Epithelial cell of prostate (primary cell): ENCODE results near the gene ELF1.
A peak's percentile ranks its signal among the peaks of the same experiment; 100 is the strongest.
"Not testable (repeated sequence)": the region's sequence is repeated elsewhere in the genome, so short reads cannot be mapped to it uniquely, and the experiment has no call there.

Source experiments
- DNase-seq: peaks from one replicate; pipeline ENCODE4 v3.0.0-alpha.2; 2011; ENCODE audit warnings: low read depth, low spot score
- H3K27ac ChIP-seq: fragments of 450-650 bp; 2 replicates; pipeline ENCODE4 v1.5.1; 2017; ENCODE audit warnings: mild to moderate bottlenecking

The ELF1 gene

DNA sequence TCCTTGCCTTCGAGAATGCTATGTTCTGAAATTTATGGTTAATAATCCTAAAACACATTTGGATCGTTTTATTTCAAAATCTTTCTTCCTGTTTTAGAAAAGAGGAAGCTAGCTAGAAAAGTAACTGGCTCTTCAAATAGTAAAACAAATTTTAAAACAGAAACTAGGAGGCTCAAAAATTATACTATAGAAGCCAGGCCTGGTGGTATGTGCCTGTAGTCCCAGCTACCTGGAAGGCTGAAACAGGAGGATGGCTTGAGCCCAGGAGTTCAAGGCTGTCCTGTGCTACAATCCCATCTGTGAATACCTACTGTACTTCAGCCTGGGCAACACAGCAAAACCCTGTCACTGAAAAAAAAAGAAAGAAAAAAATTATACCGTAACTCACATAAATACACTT is 57.9 kb downstream of the ELF1 start:
- no peak for DNase-seq
- no peak overlapping the region for H3K27ac ChIP-seq

DNA sequence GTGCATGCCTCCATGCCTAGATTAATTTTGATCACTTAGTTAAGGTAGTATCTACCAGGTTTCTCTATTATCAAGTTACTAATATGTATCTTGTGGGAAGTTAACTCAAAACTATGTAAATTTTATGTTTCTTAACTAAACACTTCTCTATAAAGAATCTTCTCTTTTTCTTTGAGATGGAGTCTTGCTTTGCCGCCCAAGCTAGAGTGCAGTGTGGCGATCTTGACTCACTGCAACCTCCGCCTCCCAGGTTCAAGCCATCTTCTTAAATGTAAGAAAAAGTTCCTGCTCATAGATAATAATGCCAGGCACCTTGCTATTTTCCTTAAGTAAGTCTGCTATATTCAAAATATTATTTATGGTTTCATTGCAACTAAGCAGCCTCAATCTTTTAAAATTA is 58.4 kb downstream of the ELF1 start:
- DNase-seq = no peak
- H3K27ac ChIP-seq = no peak overlapping the region

DNA sequence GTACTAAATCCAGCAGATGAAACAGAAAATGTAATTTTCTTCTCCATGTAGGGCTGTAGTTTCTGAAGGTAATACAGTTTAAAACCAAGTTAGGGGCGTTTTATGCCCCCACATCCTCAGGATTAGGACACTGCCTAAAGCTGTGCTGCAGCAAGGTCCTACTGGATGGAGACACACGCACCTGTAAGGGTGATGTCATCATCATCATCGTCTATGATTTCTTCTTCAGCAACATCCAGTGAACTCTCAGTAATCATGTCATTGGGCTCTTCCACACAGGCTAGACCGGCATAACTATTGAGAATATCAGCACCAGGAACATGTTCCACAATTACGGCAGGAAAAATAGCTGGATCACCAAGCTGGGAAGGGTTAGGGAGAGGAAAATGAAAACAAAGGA is 60.5 kb downstream of the ELF1 start:
- no peak overlapping the region for H3K27ac ChIP-seq
- DNase-seq = no peak

DNA sequence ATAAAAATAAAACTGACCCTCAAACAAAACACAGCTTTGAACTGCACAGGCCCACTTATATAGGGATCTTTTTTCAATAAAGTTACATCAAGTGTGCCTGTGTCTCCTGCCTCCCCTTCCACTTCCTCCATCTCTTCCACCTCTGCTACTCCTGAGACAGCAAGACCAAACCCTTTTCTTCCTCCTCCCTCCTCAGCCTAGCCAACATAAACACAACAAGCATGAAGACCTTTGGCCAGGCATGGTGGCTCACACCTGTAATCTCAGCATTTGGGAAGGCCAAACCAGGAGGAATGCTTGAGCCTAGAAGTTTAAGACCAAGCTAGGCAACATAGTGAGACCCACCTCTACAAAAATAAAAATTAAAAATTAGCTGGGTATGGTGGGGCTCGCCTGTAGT is 72.6 kb downstream of the ELF1 start:
- DNase-seq = no peak
- H3K27ac ChIP-seq = no peak overlapping the region

DNA sequence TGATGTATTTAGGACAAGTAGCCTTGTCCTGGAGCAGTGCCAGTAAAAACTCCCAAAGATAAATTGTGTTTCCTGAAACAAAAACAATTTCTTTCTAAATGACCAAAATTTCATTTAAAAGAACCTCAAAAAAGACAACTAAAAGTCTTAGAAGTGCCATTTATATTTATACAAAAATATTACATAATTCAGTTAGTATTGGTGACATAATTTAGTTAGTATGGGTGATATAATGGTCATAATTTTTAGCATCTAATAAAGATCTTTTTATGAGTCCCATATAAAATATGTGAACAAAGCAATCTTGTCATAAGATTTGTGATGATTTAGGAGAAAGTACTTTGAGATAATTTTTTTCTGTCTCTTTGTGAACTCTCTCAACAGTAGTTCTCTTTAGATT is 76.0 kb downstream of the ELF1 start:
- no peak for DNase-seq
- no peak overlapping the region for H3K27ac ChIP-seq

DNA sequence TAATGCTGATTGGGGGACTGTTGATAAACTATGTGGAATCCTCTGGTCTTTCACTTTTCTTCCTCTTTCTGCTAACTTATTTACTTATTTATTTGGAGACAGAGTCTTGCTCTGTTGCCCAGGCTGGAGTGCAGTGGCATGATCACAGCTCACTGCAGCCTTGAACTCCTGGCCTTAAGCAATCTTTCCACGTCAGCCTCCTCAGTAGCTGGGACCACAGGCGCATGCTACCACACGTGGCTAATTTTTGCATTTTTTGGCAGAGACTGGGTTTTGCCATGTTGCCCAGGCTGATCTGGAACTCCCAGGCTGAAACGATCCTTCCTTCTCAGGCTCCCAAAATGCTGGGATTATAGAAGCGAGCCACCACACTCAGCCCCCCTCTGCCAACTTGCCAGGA is 77.5 kb downstream of the ELF1 start:
- no peak for DNase-seq
- no peak overlapping the region for H3K27ac ChIP-seq

DNA sequence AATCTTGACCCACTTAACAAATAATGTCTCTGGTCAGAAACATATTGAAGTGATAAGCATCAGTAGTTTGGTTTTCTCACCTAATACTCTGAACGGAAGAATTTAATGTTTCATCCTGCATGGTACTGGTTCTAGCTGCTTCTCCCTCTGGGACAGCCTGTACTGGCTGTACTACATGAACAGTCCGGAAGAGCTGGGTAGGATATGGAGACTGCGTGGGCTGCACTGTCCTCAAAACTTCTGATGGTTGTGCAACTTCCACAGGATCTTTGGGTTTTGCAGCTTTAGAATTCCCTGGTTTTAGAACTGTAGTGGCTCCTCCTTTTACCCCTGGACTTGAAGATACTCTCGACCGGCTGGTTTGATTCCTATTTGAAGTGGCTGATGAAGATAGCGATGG is 78.3 kb downstream of the ELF1 start:
- no peak overlapping the region for H3K27ac ChIP-seq
- DNase-seq = no peak

DNA sequence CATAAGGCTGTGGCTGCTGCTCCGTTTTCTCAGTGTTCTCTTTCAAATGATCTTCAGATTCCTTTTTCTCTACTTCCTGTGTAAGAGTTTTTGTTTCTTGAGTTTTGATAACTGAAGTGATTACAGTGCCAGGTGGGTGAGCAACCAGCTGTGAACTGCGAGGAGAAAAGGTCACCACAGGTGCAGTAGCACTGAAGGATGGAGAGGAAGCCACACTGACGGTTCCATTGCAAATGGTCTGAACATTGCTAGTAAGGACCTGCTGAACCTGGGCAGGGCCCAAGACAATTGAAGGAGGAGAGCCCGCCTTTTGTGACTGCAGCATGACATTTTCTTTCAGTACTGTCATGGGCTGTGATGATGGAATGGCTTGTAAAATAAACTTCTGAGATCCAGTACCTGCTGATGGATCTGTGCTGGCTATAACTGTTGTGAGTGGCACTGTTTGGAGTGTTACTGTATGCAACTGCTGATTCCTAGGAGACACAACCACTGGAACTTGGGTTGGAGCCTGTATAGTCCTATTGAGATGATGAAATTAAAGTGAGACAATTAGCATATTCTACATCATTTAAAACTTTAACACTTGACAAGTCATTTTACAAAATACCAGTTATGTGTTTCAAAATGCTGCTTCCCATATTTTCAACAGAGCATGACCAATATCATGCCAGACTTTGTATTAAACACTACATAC is 85.5 kb downstream of the ELF1 start:
- no peak overlapping the region for H3K27ac ChIP-seq
- DNase-seq = no peak

DNA sequence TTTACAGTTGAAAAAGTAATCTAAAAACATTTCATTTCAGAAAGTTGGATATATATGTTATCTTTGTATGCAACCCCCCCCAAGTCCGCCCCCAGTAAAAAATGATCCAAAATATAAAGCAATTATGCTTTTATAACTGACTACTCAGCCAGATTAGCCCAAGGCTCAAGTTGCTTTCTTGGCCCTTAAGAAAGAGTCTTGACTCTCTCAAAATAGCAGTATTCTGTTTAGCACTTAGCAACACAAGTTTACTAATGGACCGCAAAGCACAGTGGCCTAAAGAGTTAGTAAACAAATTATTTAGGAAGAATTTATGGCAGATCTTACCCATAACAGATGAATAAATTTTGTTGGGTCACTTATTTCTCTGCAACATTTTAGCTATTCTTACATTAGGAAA is 86.9 kb downstream of the ELF1 start:
- H3K27ac ChIP-seq = no peak overlapping the region

DNA sequence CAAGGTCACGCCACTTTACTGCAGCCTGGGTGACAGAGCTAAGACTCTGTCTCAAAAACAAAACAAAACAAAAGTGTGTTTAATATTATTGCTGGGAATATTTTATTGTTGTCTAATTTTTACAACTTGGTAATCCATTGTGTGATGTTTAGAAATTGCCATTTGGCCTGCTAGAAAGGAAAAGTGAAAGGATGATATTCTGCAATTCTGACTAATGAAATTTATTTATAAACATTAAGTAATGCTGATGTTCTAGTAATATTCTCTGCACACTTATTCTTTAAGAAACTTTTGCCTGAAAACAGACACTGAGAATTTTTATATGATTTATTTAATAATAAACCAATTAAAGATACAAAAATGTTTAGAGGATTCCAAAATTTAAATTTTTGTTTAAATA is 87.4 kb downstream of the ELF1 start:
- DNase-seq = no peak
- H3K27ac ChIP-seq = no peak overlapping the region

More for the DNA sequence above, 86.9 kb downstream of the ELF1 start:
- no peak for DNase-seq

DNA sequence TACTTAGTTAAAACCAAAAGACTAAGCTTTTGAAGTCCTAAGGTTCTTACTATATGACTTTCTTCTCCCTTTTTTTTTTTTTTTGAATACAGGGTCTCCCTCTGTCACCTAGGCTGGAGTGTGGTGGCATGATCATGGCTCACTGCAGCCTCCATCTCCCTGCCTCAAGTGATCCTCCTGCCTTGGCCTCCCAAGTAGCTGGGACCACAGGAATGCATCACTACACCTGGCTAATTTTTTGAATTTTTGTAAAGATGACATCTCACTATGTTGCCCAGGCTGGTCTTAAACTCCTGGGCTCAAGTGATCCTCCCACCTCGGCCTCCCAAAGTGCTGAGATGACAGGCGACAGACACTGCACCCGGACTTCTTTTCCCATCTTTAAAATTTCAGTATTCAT is 89.2 kb downstream of the ELF1 start:
- not testable (repeated sequence) for DNase-seq, H3K27ac ChIP-seq

DNA sequence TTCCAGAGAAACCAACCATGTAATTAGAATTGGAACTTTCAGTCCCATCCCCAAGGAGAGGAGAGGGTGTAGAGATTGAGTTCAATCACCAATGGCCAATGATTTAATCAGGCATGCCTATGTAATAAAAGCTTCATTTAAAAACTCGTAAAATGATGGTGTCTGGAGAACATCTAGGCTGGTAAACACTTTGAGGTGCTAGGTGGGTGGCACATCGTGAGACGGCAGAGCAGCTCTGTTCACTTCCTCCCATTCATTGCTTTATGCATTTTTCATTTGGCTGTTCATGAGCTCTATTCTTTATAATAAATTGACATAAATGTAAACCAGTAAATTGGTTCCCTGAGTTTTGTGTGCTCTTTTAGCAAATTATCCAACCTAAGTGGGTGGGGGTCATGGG is 90.1 kb downstream of the ELF1 start:
- DNase-seq = no peak
- no peak overlapping the region for H3K27ac ChIP-seq

DNA sequence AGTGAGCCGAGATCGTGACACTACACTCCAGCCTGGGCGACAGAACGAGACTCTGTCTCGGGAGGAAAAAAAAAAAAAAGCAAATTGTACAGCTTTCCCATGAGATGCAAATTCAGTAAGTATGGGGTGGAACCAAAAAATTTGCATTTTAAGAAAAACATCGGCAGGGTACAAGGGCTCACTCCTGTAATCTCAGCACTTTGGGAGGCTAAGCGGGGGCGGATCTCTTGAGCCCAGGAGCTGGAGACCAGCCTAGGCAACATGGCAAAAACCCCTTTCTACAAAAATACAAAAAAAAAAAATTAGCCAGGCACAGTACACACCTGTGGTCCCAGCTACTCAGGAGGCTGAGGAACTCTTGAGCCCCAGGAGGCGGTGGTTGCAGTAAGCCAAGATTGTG is 91.2 kb downstream of the ELF1 start:
- DNase-seq = no peak
- no peak overlapping the region for H3K27ac ChIP-seq

DNA sequence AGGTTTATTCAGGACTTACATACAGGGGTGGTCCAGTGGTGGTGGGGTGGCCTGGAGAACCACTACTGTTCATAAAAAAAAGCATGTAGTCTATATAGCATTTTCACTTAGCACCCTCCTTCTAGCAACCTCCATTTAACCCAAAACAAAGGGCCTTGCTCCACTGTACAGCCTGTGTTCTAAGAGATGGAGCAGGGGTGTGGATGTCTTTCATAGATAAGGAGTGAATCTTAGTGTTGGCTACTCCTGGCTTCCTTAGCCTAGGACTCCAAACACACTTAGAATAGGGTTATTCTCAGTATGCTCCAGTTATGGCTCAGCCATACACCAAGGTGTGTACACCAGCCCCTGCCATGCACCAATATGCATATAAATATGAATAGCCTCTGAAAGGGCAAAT is 95.2 kb downstream of the ELF1 start:
- no peak for DNase-seq
- no peak overlapping the region for H3K27ac ChIP-seq

DNA sequence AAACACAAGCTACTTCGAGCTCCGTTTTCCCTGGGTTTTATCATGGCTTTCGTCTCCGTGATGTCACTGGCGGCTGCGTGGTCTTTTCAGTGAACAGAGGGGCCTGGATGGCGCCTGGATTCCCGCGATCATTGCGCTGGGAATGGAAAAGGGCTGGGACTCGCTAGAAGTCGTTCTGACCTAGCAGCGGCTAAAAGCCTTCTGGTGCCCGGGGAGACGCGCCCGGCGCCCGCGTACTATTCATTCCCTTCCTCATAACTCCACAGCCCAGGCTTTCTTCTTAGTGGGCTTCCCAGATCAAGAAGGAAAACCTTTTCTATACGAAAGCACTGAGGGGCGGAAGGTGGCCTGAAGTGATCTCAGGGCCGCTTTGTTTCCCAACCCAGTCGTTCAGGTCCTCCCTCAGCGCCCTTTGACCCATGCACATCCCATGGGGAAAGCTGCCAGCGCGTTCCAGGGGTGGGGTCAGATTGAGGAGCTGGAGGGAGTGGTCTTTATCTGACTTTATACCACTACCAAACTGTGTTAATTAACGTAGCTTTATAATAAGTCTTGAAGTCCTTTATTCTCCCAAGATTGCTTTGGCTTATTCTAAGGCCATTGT is 96.6 kb downstream of the ELF1 start:
- H3K27ac ChIP-seq = no peak overlapping the region
- DNase-seq = no peak

DNA sequence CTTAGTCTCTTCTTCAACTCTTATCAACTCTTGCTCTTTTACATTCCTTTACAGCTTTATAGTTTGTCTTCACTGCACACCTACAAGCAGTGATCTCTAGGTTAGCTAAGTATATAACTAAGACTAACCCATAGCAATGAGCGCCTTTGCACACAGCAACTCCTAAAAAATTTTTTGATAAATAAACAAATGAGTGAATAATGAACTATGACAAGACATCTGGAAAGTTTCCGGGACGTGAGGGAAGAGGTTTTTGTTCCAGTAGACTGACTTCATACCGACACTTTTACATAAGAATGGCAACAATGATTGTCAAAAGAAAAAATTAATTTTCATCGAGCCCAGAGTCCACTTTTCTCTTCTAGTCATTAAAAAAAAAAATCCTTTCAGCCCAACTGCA is 98.3 kb downstream of the ELF1 start:
- DNase-seq = no peak
- H3K27ac ChIP-seq = peak overlapping the region; percentile 56

DNA sequence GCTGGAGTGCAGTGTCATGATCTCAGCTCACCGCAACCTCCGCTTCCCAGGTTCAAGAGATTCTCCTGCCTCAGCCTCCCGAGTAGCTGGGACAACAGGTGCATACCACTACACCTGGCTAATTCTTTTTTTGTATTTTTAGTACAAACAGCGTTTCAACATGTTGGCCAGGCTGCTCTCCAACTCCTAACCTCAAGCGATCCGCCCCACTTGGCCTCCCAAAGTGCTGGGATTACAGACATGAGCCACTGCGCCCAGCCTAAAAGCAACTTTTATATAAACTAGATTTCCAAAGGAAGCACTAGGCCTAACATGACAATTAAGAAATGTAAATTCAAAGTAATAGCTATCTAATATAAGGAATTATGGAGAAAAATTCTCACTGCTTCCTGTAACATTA is 99.2 kb downstream of the ELF1 start:
- not testable (repeated sequence) for DNase-seq, H3K27ac ChIP-seq

DNA sequence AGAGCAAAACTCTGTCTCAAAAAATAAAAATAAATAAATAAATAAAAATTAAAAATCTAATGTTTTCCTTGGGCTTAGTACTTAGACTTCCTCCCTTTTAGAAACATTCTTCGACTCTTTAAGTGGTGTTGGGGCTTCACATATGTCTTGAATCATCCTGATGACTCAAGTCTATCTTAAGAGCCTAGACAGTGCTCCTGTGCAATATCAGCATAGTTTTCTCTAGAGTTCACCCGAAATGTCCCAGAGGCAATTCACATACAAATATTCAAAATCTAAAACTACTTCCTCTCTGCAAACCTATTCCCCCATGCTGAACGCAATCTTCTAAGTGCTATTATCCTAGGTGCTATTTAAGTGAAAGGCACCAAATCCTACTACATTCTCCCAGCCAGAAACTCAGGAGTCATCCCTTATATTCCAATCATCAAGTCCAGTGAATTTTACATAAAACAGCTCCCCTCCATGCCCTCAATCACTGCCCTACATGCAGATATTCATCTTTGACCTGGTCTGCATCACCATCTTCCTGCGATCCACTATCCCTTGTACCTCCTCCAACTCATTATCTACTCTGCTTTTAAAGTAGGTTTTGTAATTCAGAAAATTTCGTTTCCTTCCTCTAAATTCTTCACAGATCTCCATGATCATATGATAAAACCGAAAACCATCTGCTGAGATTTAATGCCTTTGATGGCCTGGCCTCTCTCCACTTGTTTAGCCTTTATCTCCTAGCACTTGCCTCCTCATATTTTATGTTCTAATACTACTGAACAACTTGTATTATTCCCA is 102.7 kb downstream of the ELF1 start:
- DNase-seq = no peak
- H3K27ac ChIP-seq = no peak overlapping the region

DNA sequence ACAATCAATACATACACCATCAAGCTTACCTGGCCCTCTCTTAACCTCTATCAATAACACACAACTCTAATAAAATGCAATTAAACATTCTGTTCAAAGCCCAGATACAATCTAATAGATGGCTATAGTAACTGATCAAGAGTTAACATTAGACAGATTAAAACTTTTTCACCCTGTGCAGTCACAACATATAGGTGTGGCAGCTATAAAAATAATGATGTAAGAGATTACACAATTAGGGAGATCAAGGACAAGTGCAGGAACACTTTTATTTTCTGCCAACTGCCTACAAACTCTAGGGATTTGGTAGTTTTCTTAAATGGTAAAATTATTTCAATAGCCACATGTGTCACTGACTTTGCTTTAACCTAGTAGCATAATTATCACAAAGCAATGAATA is 104.3 kb downstream of the ELF1 start:
- not testable (repeated sequence) for DNase-seq, H3K27ac ChIP-seq

DNA sequence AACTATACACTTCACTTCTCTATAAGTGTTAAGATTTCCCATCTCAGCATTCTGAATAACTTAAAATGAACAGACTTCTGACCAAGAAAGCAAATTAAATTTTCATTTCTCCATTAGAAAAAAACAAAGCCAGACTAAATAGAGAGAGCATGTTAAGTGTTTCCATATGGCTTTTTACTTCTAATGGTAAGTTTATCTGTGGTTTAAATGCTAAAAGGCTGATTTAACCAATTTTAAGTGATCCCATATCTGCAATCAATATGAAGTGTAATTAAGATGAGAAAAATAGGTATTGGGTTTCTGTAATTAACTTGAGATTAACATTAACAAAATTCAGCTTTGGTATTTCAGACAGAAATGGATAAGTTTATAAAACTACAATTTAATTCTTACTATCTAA is 107.8 kb downstream of the ELF1 start:
- H3K27ac ChIP-seq = no peak overlapping the region
- DNase-seq = no peak

DNA sequence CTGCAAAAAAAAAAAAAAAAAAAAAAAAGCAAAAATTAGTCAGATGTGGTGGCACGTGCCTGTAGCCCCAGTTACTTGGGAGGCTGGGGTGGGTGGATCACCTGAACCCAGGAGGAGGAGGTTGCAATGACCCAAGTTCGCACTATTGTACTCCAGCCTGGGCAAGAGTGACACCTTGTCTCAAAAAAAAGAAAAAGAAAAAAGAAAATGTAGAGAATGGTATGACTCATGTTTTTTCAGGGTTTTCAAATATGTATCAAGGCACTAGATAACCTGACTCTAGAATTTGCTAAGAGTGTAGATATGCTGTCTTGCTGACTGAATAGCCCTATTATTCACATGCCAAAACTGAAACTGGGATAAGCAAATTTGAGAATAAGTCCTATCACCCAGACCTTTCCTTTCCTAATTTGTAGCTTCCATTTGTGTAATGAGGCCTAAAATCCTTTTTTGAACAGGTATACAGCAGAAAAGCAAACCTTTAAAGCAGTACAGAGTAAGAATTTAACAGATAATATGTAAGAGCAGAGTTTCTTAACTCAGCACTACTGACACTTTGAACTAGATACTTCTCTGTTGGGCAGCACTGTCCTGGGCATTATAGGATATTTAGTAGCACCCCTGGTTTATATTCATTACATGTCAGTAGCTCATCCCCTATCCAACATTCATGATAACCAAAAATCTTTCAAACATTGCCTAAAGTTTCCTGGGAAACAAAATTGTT is 108.6 kb downstream of the ELF1 start:
- no peak for DNase-seq

More for the DNA sequence above, 108.6 kb downstream of the ELF1 start:
- H3K27ac ChIP-seq = no peak overlapping the region
